ENCODE results near the gene ZNF385D. TPM values are rescaled to one million over a fixed set of nuclear protein-coding genes. Genes with fewer than 3 reads are reported as not detected.
A peak's percentile ranks its signal among the peaks of the same experiment; 100 is the strongest.

The ZNF385D gene
- total RNA-seq, 2 experiments from 2014 or later: not detected

DNA sequence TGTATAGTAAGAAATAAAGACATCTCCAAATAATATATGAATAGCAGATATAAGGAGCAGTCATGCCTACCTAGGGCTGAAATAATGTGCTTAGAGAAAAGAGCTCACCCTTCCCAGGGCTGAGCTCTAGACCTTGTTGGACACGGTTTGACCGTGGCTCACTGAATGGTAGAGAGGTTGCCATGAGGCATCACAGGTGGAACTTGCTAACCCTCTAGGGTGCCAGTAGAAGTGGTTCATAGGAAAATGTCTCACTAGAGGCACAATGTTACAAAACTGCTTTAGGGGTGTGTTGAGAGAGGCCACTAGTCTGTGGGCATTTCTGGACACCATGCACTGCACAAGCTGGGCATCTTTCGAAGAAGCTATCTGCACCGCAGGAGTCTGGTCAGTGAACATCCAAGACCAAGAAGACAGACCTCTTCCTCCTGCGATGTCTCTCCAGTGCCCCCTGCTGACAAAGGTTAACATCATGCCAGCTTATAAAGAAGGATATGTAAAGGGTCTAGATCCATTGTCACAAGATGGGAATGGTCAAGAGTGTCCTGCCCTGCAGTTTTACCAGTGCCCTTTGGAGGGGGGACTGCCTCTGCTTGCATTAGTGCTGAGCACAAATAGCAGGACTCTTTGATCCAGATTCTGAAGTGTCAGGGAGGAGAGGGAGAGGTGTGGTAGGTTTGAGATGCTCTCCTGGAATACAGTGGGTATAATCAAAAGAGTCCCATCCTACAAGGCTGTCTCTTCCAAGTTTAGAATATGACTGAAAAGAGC lies 266.8 kb downstream of the ZNF385D start:
- TF ChIP-seq, protein P1, sequence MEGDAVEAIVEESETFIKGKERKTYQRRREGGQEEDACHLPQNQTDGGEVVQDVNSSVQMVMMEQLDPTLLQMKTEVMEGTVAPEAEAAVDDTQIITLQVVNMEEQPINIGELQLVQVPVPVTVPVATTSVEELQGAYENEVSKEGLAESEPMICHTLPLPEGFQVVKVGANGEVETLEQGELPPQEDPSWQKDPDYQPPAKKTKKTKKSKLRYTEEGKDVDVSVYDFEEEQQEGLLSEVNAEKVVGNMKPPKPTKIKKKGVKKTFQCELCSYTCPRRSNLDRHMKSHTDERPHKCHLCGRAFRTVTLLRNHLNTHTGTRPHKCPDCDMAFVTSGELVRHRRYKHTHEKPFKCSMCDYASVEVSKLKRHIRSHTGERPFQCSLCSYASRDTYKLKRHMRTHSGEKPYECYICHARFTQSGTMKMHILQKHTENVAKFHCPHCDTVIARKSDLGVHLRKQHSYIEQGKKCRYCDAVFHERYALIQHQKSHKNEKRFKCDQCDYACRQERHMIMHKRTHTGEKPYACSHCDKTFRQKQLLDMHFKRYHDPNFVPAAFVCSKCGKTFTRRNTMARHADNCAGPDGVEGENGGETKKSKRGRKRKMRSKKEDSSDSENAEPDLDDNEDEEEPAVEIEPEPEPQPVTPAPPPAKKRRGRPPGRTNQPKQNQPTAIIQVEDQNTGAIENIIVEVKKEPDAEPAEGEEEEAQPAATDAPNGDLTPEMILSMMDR (IDR thresholded peaks at IDR 0.05): no peak
- Mint-ChIP-seq H3K4me3 (no peak overlapping the region), H3K4me1 (ENCODE audit: low read depth) (no peaks in the 10 kb centered on the region), H3K27ac (no peak overlapping the region), H3K27me3 (no peaks in the 10 kb centered on the region), H3K9me3 (peaks cover 2% of the 10 kb centered on the region), H3K36me3 (ENCODE audit: low read depth) (no peaks in the 10 kb centered on the region)
- POLR2A ChIA-PET: no interaction called here
- DNase-seq (peak; percentile 21), ATAC-seq (no peak)
- CTCF ChIA-PET: no interaction called here
- intact Hi-C loops (cut with micrococcal nuclease): no loop called here

DNA sequence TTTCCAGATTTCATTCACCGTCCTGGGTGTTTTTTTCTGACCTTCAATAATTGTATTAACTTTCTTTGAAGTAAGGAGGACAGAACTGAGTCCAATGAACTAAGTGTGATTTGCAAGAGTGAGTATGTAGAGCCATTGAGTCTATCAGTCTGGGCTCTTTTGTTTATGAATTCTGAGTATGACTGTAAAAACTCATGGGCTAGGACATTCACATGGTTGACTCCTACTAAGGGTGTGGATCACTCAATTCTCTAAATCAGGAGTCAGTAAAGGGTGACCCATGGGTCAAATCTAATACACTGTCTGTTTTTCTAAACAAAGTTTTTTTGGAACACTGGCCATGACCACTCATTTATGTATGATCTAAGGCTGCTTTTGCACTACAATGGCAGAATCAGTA lies 269.0 kb downstream of the ZNF385D start:
- H3K4me3 Mint-ChIP-seq: no peak overlapping the region
- TF ChIP-seq, protein P1 (IDR thresholded peaks at IDR 0.05): no peak
- CTCF ChIA-PET: no interaction called here
- POLR2A ChIA-PET: interaction anchor here (0.8 kb wide), 1 partner anchor 209 kb away, joined by 3 read pairs; no protein-coding TSS in a partner anchor
- H3K27ac Mint-ChIP-seq: no peak overlapping the region
- ATAC-seq: no peak
- no peaks in the 10 kb centered on the region for H3K36me3 Mint-ChIP-seq (ENCODE audit: low read depth)
- H3K4me1 Mint-ChIP-seq (ENCODE audit: low read depth): no peaks in the 10 kb centered on the region
- intact Hi-C loops (cut with micrococcal nuclease): no loop called here
- H3K9me3 Mint-ChIP-seq: peaks cover 4% of the 10 kb centered on the region
- no peak for DNase-seq
- no peaks in the 10 kb centered on the region for H3K27me3 Mint-ChIP-seq

DNA sequence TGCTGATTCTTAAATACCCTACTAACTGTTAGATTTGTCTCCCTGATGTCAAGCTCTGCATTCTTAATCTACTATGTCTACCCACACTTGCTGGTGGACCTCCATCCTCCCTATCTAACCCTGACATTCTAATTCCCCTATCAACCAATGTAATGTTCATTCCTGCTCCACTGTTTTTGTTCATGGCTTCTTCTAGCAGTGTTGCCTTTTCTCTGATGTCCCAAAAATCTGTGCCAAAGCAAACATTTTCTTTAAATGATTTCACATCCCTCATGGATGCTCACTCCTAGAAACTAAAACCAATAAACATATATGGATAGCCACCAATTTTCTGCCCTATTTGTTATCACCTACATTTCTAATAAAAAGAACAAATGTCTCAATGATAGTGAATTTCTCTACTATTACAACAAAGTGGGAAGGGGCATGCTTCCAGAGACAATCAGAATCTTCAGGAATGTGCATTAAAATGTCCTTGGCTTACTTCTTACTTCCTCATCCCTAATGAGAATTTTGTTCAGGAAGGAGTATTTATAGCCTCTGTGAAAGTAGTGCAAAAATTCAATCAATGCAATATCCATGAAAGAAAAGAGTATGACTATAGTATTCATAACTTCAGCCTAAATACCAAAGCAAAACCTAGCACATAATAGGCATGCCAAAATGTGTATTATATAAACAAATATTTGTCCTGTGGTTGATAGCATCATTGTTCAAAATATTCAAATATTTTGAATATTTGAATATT lies 273.3 kb downstream of the ZNF385D start:
- Mint-ChIP-seq H3K36me3 (ENCODE audit: low read depth) (no peaks in the 10 kb centered on the region), H3K4me3 (no peak overlapping the region), H3K27me3 (no peaks in the 10 kb centered on the region), H3K27ac (no peak overlapping the region), H3K9me3 (peaks cover 6% of the 10 kb centered on the region), H3K4me1 (ENCODE audit: low read depth) (no peaks in the 10 kb centered on the region)
- ATAC-seq (no peak), DNase-seq (no peak)
- ChIA-PET CTCF (no interaction called here), POLR2A (no interaction called here)
- intact Hi-C loops (cut with micrococcal nuclease): no loop called here
- TF ChIP-seq, protein P1 (IDR thresholded peaks at IDR 0.05): no peak

DNA sequence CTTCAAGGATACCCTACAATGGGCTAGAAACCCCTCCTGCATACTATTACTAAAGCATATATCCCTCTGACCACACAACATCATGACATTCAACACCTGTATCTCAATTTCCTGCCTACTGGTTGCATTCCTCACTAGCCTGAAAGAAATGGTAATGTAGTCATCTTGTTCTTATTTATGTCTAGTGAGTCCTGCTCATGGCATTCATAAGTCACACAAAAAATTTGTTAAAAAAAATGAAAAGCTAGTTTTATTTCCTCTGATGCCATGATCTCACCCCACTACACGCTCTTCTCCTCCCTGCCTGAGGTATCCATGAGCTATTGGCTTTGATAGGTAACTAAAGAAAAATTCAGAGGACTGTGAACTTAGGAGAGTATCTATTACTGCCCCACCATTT lies 284.5 kb downstream of the ZNF385D start:
- Mint-ChIP-seq H3K27me3 (no peaks in the 10 kb centered on the region), H3K4me3 (no peak overlapping the region), H3K9me3 (peaks cover 8% of the 10 kb centered on the region), H3K36me3 (ENCODE audit: low read depth) (no peaks in the 10 kb centered on the region), H3K27ac (no peak overlapping the region), H3K4me1 (ENCODE audit: low read depth) (no peaks in the 10 kb centered on the region)
- CTCF ChIA-PET: no interaction called here
- intact Hi-C loops (cut with micrococcal nuclease): no loop called here
- DNase-seq (no peak), ATAC-seq (no peak)
- POLR2A ChIA-PET: no interaction called here
- TF ChIP-seq, protein P1 (IDR thresholded peaks at IDR 0.05): no peak

DNA sequence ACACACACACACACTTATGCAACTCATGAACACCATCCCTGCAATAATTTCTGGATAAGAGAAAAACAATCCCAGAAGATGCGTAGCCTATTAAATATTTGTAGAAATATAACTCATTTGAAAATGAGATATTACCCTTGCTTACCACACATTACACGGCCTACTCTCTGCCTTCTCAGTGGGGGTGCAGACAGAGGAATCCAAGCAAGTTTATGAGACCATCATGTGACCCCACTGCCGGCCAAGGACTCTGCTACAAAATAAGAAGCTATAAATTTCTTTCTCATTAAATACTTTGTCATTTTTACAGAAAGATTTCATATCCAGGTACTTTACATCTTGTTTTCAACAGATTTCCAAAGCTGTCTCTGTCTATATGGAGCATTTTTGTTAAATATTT lies 286.3 kb downstream of the ZNF385D start:
- Mint-ChIP-seq H3K4me1 (ENCODE audit: low read depth) (no peaks in the 10 kb centered on the region), H3K36me3 (ENCODE audit: low read depth) (no peaks in the 10 kb centered on the region), H3K4me3 (no peak overlapping the region), H3K27ac (no peak overlapping the region), H3K27me3 (no peaks in the 10 kb centered on the region), H3K9me3 (peaks cover 6% of the 10 kb centered on the region)
- intact Hi-C loops (cut with micrococcal nuclease): no loop called here
- ChIA-PET POLR2A (no interaction called here), CTCF (no interaction called here)
- TF ChIP-seq, protein P1 (IDR thresholded peaks at IDR 0.05): no peak
- DNase-seq (no peak), ATAC-seq (no peak)

Measured in activated CD8-positive, alpha-beta T cell treated with anti-CD3 and anti-CD28 coated beads for 36 hours (primary cell).